Measurements from ENCODE around the gene SWT1.
"Not testable (repeated sequence)": the region's sequence is repeated elsewhere in the genome, so short reads cannot be mapped to it uniquely, and the experiment has no call there.

SWT1 gene

DNA sequence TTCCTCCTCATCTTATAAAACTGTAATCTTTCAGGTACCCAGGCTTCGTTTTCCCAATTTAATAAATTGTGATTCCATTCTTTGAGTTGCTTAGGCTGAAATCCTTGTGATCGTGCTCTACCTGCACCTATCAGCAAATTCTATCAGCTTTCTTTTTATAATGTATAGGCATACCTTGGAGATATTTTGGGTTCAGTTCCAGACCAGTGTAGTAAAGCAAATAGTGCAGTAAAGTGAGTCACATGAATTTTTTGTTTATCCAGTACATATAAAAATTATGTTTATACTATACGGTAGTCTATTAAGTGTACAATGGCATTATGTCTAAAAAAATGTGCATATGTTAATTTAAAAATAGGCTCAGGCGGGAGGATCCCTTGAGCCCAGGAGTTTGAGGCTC is 5.5 kb downstream of the SWT1 start:
- in situ Hi-C loops (cut with MboI; ENCODE audit: low sequenced_read_pairs): loop anchor here (10.0 kb wide), 2 partner anchors 118 to 358 kb away; partner anchors contain the start of gene RNF2

DNA sequence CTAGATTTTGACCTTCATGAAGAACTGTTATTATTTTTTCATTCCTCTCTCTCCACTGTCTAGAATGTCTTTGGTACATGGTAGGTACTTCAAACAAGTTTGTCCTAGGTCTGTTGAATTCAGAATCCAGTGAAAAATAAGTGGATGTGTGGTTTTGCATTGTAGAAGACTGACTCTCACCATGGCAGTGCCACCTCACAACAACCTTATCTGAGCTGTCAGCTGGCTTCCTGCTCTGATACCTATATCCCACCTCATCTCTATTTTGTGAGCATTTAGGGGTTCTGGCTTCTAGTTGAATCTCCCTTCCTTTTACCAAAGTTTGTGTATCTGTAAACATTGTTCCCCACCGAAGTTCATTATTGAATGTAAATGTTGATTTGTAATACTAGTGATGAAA is 9.1 kb downstream of the SWT1 start:
- in situ Hi-C loops (cut with MboI; ENCODE audit: low sequenced_read_pairs): loop anchor here (10.0 kb wide), 2 partner anchors 121 to 361 kb away; partner anchors contain the start of gene RNF2

DNA sequence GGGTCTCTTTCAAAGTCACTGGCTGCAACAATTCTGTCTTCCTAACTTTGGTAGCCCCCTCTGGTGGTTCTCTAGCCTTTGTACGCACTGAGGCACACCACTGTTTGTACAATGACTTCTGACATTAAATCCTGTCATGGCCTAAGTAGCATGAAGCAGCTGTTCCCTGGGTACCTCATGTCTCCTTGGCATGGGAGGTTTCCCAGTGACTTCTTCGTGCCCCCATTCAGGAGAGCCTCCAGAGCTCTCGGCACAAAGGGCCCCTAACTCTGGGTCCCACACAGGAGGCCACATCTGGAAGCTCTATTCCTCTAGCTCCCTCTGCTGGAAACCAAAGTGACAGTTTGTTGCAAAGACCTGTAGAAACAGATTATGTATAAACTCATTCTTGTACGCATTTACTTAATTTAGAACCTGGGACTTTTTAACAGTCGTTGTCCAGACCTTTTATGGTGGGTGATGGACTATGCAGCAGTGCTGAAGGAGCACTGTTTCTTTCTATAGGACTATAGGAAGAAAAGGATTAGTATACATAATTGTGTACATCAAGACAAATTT is 13.4 kb downstream of the SWT1 start:
- in situ Hi-C loops (cut with MboI; ENCODE audit: low sequenced_read_pairs): no loop called here

DNA sequence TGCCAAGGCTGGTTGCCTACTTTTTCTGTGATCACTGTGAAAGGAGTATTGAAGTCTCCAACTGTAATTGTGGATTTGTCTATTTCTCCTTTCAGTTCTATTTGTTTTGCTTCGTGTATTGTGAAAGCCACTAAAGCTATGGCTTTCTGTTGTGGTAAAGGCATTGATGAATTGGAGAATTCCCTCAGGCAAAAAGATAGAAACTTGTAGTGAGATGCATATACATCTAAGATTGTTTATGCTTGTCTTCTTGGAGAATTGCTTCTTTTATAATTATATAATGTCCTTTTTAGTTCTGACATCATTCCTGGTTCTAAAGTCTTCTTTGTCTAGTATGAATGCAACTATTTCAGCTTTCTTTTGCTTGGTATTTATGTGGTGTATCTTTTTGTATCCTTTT is 36.8 kb downstream of the SWT1 start:
- in situ Hi-C loops (cut with MboI; ENCODE audit: low sequenced_read_pairs): no loop called here

DNA sequence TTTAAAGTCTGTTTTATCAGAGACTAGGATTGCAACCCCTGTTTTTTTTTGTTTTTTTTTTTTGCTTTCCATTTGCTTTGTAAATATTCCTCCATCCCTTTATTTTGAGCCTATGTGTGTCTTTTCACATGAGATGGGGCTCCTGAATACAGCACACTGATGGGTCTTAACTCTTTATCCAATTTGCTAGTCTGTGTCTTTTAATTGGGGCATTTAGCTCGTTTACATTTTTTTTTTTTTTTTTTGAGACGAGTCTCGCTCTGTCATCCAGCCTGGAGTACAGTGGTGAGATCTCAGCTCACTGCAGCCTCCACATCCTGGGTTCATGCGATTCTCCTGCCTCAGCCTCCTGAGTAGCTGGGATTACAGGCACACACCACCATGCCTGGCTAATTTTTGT is 41.7 kb downstream of the SWT1 start:
- in situ Hi-C loops (cut with MboI; ENCODE audit: low sequenced_read_pairs): not testable (repeated sequence)

DNA sequence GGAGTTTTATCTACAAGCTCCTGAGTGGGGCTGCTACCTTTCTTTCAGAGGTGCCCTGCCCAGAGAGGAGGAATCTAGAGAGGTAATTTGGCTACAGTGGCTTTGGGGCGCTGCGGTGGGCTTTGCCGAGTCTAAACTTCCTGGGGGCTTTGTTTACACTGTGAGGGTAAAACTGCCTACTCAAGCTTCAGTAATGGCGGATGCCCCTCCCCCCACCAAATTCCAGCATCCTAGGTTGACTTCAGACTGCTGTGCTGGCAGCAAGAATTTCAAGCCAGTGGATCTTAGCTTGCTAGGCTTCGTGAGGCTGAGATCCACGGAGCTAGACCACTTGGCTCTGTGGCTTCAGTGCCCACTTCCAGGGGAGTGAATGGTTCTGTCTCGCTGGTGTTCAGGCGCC is 43.9 kb downstream of the SWT1 start:
- in situ Hi-C loops (cut with MboI; ENCODE audit: low sequenced_read_pairs): no loop called here

DNA sequence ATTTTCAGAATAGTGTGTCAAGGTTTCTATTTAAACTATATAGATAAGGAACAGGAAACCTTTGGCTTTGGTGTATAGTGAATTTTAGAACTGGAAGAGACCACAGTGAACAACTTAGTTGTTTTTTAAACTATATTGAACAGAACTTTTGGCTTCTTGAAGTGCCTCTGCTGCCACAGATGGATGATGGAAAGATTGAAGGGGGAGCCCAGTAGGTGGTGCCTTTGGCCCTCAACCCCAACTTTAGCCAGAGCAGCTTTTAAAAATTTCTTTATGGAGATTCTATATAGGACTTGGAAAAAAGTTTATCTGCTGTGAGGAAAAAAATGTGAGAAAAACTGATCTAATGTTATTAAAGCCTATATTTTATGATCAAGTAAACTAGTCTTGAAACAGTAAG is 50.2 kb downstream of the SWT1 start:
- in situ Hi-C loops (cut with MboI; ENCODE audit: low sequenced_read_pairs): no loop called here

DNA sequence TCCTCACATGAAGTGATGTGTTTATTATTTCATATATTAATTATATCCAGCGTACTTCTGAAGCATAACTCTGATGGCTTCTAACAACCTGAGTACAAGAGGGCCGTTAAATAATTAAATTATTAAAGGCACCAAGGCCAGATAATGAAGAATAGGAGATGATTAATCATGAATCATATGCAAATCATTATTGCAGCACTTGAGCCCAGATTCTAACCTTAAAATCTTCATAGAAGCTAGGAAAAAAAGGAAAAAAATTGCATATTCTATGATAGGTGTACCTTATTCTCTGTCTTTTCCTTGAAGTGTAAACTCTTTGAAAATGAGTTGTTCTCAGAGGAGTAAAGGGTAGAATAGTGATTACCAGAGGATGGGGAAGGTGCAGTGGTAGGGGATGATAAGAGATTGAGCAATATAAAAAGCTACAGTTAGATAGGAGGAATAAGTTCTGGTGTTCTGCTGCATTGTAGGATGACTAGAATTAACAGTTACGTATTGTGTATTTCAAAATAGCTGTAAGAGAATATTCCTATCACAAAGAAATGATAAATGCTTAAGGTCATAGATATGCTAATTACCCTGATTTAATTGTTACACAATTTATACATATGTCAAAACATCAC is 51.1 kb downstream of the SWT1 start:
- in situ Hi-C loops (cut with MboI; ENCODE audit: low sequenced_read_pairs): no loop called here

DNA sequence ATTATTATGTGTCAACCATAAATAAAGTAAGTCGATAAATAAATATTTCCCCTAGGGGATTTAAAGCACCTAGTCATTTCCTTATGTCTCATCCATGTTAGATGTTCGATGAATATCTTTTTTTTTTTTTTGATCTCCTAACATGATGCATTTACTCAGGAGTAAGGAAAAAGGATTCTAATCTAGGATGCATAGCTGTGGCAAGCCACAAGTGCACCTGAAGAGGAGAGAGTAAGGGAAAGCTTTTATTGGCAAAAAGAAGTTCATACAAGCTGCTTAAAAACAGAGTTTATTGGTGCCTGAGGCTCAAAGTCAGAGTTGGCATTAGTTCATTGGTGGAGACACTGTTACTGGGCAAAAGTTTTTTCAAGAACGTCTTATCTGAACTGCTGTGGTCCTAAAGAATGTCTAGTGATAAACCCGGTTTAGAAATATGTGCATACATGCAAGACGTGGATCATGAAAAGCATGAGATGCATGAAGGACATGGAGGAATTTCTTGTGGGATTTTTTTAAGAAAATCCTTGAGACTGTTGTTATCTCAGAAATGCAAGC is 51.7 kb downstream of the SWT1 start:
- in situ Hi-C loops (cut with MboI; ENCODE audit: low sequenced_read_pairs): no loop called here

DNA sequence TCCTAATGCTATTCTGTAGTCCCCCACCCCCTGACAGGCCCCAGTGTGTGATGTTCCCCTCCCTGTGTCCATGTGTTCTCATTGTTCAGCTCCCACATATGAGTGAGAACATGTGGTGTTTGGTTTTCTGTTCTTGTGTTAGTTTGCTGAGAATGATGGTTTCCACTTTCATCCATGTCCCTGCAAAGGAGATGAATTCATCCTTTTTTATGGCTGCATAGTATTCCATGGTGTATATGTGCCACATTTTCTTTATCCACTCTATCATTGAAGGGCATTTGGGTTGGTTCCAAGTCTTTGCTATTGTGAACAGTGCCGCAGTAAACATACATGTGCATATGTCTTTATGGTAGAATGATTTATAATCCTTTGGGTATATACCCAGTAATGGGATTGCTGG is 52.4 kb downstream of the SWT1 start:
- in situ Hi-C loops (cut with MboI; ENCODE audit: low sequenced_read_pairs): not testable (repeated sequence)

DNA sequence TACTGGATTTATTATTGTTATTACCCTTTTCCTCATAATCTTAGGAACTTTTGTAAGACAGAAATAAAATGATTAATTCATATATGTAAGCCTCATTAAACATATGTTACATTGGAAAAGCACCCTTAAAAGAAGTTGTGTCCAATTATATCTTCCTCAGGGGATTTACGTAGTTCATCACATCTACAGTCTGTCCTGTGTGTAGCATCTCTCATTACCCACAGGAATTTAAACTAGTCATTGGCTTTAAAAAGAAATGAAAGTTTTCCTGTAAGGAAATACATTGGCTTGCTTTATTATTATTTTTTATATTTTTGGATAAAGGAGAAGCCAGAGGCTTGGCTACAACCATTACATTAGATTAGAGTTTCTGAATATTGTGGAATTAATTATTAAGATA is 56.1 kb downstream of the SWT1 start:
- in situ Hi-C loops (cut with MboI; ENCODE audit: low sequenced_read_pairs): no loop called here

DNA sequence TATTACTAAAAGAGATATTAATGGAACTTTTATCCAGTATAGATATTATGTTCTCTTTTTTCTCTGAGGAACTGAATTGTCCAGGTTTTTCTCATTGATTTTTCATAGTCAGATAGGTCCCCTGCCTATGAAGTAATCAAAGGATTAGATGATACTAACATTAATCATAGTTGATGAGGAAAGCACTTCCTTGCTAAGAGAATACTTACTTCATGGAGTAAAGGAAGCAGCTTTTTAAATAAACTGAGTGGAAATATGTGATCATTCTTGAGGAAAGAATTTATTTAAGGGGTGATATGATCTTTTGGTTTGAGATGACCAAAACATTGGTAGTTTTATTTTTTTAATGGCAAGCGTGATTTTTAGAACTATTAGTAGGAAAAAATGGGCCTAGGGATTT is 58.9 kb downstream of the SWT1 start:
- in situ Hi-C loops (cut with MboI; ENCODE audit: low sequenced_read_pairs): no loop called here

DNA sequence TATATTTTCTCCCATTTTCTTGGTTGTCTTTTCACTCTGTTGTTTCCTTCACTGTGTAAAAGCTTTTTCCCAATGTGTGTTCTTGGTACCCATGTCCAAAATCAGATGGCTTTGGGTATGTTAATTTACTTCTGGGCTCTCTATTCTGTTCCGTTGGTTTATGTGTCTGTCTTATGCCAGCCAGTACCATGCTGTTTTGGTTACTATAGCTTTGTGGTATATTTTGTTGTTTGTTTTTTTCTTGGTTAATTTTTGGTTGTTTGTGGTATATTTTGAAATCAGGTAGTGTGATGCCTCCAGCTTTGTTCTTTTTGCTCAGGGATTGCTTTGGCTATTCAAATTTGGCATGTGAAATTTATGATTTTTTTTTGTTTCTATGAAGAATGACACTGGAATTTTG is 67.2 kb downstream of the SWT1 start:
- in situ Hi-C loops (cut with MboI; ENCODE audit: low sequenced_read_pairs): no loop called here

DNA sequence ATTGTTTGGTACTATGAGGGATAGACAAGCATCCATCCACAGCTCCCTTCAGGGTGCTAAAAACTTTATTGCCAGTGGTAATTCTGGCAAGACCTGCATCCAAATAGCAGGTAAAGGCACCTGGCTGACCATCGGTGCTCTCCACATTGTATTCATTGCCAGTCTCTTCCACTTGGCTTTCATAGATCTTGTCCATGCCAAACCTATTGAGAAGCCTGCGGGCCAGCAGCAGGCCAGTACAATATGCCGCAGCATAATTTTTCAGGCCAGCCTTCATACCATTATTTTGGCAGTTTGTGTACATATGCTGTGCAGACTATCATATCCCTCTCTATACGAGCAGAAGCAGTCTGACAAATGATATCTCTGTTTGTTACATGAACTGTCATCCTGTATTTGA is 70.2 kb downstream of the SWT1 start:
- in situ Hi-C loops (cut with MboI; ENCODE audit: low sequenced_read_pairs): no loop called here

DNA sequence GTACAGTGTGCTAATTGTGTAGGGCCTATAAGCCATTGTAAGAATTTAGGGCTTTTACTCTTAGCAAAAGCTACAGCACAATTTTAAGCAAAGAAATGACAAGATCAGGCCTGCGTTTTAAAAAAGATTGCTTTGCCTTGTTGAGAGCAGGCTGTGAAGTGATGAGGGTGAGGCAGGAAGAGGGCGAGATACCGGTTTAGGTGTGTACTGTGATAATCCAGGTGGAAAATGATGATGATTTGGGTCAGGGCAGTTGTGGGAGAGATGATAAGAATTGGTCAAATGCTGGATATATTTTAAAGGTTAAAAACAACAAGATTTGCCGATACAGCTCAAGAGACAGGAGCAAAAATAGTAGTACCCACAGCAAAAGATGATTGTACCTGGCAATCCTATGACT is 72.0 kb downstream of the SWT1 start:
- in situ Hi-C loops (cut with MboI; ENCODE audit: low sequenced_read_pairs): no loop called here

DNA sequence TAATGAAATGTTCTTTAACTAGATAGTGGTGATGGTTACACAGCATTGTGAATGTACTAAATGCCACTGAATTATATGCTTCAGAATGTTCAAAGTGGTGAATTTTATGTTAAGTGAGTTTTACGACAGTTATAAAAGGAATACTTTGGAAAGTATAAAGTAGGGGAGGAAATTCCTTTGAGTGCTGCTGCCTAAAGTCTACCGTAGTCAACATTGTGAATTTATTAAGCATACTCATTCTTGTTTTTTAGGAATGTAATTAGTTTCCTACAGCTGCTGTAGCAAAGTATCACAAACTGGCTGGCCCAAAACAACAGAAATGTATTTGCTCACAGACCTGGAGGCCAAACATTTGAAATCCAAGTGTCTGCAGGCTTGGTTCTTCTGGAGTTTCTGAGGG is 73.0 kb downstream of the SWT1 start:
- in situ Hi-C loops (cut with MboI; ENCODE audit: low sequenced_read_pairs): no loop called here

DNA sequence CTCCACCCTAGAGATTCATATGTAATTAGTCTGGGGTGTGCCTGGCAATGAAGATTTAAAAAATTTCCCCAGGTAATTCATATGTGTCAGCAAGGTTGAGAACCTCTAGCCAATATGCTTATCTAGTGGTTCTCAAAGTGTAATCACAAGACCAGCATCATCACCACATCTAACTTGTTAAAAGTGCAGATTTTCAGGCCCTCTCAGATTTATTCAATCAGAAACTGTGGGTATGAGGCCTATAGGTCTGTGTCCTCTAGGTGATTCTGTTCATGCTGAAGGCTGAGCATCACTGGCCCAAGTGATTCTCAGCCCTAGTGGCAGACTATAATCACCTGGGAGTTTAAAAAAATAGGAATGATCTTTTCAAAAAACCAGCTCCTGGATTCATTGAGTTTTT is 75.9 kb downstream of the SWT1 start:
- in situ Hi-C loops (cut with MboI; ENCODE audit: low sequenced_read_pairs): no loop called here

DNA sequence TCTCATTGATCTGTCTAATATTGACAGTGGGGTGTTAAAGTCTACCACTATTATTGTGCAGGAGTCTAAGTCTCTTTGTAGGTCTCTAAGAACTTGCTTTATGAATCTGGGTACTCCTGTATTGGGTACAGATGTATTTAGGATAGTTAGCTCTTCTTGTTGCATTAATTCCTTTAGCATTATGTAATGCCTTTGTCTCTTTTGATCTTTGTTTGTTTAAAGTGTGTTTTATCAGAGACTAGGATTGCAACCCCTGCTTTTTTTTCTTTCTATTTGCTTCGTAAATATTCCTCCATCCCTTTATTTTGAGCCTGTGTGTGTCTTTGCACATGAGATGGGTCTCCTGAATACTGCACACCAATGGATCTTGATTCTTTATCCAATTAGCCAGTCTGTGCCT is 77.2 kb downstream of the SWT1 start:
- in situ Hi-C loops (cut with MboI; ENCODE audit: low sequenced_read_pairs): not testable (repeated sequence)

DNA sequence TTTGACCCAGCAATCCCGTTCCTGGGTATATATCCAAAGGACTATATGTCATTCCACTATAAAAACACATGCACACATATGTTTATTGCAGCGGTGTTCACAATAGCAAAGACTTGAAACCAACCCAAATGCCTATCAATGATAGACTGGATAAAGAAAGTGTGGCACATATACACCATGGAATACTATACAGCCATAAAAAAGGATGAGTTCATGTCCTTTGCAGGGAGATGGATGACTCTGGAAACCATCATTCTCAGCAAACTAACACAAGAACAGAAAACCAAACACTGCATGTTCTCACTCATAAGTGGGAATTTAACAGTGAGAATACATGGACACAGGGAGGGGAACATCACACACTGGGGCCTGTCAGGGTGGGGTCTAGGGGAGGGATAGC is 80.2 kb downstream of the SWT1 start:
- in situ Hi-C loops (cut with MboI; ENCODE audit: low sequenced_read_pairs): not testable (repeated sequence)

DNA sequence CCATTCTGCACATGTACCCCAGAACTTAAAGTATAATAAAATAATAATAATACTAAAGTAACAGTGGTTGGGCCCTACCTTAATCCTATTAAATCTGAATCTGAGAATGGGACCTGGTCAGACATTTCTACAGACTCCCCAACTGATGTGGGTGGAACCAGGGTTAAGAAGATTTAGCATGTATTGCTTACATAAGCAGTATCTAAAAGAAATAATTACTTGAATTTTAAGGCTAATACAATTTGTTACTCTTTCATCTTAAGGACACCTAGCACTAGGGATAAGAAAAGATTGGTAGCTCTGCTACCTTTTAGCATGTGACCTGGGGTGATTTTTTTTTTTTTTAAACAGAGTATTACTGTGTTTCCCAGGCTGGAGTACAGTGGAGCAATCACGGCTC is 80.7 kb downstream of the SWT1 start:
- in situ Hi-C loops (cut with MboI; ENCODE audit: low sequenced_read_pairs): no loop called here

DNA sequence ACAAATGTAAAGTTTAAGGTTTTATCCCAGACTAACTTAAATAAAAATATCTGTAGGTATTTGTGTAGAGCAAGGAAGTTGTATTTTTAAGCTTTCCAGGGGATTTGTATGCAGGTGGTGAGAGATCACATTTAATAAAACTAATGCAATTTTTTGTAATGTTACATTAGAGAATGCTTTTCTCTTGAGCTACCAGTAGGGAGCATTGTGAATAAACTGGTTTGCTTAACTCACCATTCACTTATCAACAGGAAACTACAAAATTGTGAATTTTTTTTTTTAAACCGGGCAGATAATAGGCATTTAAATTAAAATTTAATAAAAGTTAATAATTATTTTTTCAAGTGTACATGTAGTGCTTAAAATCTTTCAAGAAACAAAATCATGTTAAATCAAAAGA is 81.5 kb downstream of the SWT1 start:
- in situ Hi-C loops (cut with MboI; ENCODE audit: low sequenced_read_pairs): no loop called here

DNA sequence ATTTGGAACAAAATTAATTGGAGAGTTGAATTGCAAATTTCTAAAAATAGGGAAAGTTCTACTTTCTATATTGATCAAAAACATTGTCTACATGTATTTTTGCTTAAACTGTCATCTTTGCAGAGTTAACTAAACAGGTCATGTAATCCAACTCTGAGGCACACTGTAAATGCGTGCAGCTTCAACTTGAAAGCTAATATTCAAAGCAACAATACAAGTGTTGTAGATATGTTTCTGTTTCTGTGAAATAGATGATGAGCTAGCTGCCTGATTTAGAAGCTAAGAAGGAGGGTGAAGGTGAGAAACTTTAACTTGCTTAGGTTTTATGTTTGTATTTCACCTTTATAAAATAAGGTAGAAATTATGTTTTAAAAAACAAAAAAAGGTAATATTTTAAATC is 82.9 kb downstream of the SWT1 start:
- in situ Hi-C loops (cut with MboI; ENCODE audit: low sequenced_read_pairs): no loop called here

DNA sequence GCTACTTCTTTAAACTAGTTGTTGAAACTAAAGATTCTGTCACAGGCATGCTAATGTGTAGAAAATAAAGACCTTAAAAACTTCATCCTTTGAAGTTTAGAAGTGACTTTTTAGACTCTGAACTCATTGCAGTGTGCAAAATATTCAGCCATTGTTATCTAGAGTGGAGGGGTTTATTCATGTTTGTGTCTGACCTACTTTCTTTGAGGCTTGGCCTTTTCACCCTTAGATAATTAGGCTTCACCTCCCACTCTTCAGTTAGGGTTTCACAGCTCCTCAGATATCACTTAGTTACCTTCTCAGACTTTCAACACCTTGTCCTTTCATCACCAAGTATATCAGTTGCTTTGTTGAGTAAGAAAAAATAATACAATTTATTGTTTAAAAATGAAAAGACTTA is 84.2 kb downstream of the SWT1 start:
- in situ Hi-C loops (cut with MboI; ENCODE audit: low sequenced_read_pairs): no loop called here
